ENCODE results near the gene MAL. TPM values are rescaled to one million over a fixed set of nuclear protein-coding genes. Genes with fewer than 3 reads are reported as not detected.
"Not testable (repeated sequence)": the region's sequence is repeated elsewhere in the genome, so short reads cannot be mapped to it uniquely, and the experiment has no call there.

The MAL gene
- total RNA-seq, 4 donors from 2014 or later: 60.0 to 200 (median 121) TPM

GRCh38 chr2:95091885-95092555, 66.5 kb downstream of the MAL start:
- Histone ChIP-seq H3K4me1 (no peaks in the 10 kb centered on the region), H3K27me3 (no peaks in the 10 kb centered on the region), H3K4me3 (no peak overlapping the region), H3K9me3 (peaks cover 0 to under 1% (median 0%) of the 10 kb centered on the region in 4 donors), H3K36me3 (peaks cover 4 to 95% (median 18%) of the 10 kb centered on the region in 3 donors), H3K27ac (no peak overlapping the region)
- no peak for DNase-seq (ENCODE audit: low spot score in 2 of 2)
- TF ChIP-seq POLR2A (IDR thresholded peaks at IDR 0.05) (no peak), CTCF (IDR thresholded peaks at IDR 0.05) (no peak), EP300 (IDR thresholded peaks at IDR 0.05) (no peak)
- WGBS, 2 donors: 94% methylated on average over 6 of the region's 6 CpGs

GRCh38 chr2:95098273-95098672, 72.8 kb downstream of the MAL start:
- H3K27ac ChIP-seq; H3K4me1 ChIP-seq; DNase-seq (ENCODE audit: low spot score in 2 of 2); H3K4me3 ChIP-seq; H3K27me3 ChIP-seq: not testable (repeated sequence)
- 97 to 98% methylated on average over 5 of the region's 5 CpGs for WGBS, 2 donors
- Histone ChIP-seq H3K36me3 (peaks cover 0 to 97% (median 22%) of the 10 kb centered on the region in 3 donors), H3K9me3 (peaks cover 0 to 11% (median 0%) of the 10 kb centered on the region in 4 donors)

GRCh38 chr2:95099910-95100309, 74.4 kb downstream of the MAL start:
- WGBS, 2 donors: 89 to 93% methylated on average over 2 of the region's 2 CpGs
- peaks cover 0 to 97% (median 31%) of the 10 kb centered on the region in 3 donors for H3K36me3 ChIP-seq

More at GRCh38 chr2:95099910-95100309, 74.4 kb downstream of the MAL start:
- no peaks in the 10 kb centered on the region for H3K27me3 ChIP-seq
- no peak for DNase-seq (ENCODE audit: low spot score in 2 of 2)
- no peak overlapping the region for H3K4me3 ChIP-seq
- H3K9me3 ChIP-seq: peaks cover 0 to 11% (median 0%) of the 10 kb centered on the region in 4 donors
- no peaks in the 10 kb centered on the region for H3K4me1 ChIP-seq
- no peak overlapping the region for H3K27ac ChIP-seq
- no peak for TF ChIP-seq POLR2A (IDR thresholded peaks at IDR 0.05)

Small RNAs within 50 kb of the gene (small RNA-seq; reads per million reads assigned to genes)
- not detected for gene RN7SL575P

Other genes with a start within 250 kb of the MAL start
- gene TEKT4, start 154.3 kb upstream of the MAL start, total RNA-seq: not detected
- gene MRPS5, start 96.1 kb downstream of the MAL start, total RNA-seq: 10 to 100 TPM; 34.3 to 67.8 (median 50.8) TPM
- 10 to 100 TPM; 19.4 to 24.1 (median 22.2) TPM for gene ZNF514, start 134.1 kb downstream of the MAL start, total RNA-seq
- gene ZNF2, start 140.1 kb downstream of the MAL start, total RNA-seq: 1 to 10 TPM; 3.9 to 5.7 (median 4.9) TPM
- 10 to 100 TPM in 3 of 4 donors, 1 to 10 TPM in 1; 7.7 to 21.2 (median 14.7) TPM for gene ZNF892, start 181.8 kb downstream of the MAL start, total RNA-seq
- 10 to 100 TPM in 1 of 4 donors, 1 to 10 TPM in 3; 2.2 to 12.3 (median 5.3) TPM for gene PROM2, start 248.7 kb downstream of the MAL start, total RNA-seq

Measured in tibial nerve (tissue), 4 donors.